CD4-positive, alpha-beta T cell treated with Interleukin-15 for 1 hour (primary cell): ENCODE data around the gene KCTD6.

Experiments used
- DNase-seq: peaks from one replicate; pipeline ENCODE4 v3.0.0-alpha.2; 2020

Gene KCTD6

GRCh38 chr3:58487140-58487886, 4.6 kb upstream of the KCTD6 start:
- DNase-seq, result peak; percentile 45

- no peak for DNase-seq
Observed at GRCh38 chr3:58488967-58489366, 2.9 kb upstream of the KCTD6 start.

- no peak for DNase-seq
Observed at GRCh38 chr3:58490860-58491501, 915 bp upstream of the KCTD6 start.

GRCh38 chr3:58492494-58492905, 604 bp downstream of the KCTD6 start:
- DNase-seq, result no peak

GRCh38 chr3:58494107-58494506, 2.2 kb downstream of the KCTD6 start:
- no peak for DNase-seq

- no peak for DNase-seq
Observed at GRCh38 chr3:58495101-58495500, 3.2 kb downstream of the KCTD6 start.

- no peak for DNase-seq
Observed at GRCh38 chr3:58496206-58496857, 4.4 kb downstream of the KCTD6 start.

- no peak for DNase-seq
Observed at GRCh38 chr3:58497097-58497496, 5.2 kb downstream of the KCTD6 start.

- no peak for DNase-seq
Observed at GRCh38 chr3:58502872-58503271, 11.0 kb downstream of the KCTD6 start.

GRCh38 chr3:58507356-58508078, 15.6 kb downstream of the KCTD6 start:
- no peak for DNase-seq

GRCh38 chr3:58508437-58508836, 16.5 kb downstream of the KCTD6 start:
- no peak for DNase-seq

GRCh38 chr3:58514405-58514804, 22.5 kb downstream of the KCTD6 start:
- DNase-seq, result no peak

- no peak for DNase-seq
Observed at GRCh38 chr3:58518291-58518789, 26.4 kb downstream of the KCTD6 start.

- DNase-seq, result no peak
Observed at GRCh38 chr3:58519668-58520402, 27.9 kb downstream of the KCTD6 start.

- DNase-seq, result no peak
Observed at GRCh38 chr3:58520403-58521335, 28.8 kb downstream of the KCTD6 start.

GRCh38 chr3:58521336-58521670, 29.4 kb downstream of the KCTD6 start:
- DNase-seq, result no peak

GRCh38 chr3:58521917-58522631, 30.2 kb downstream of the KCTD6 start:
- DNase-seq, result no peak

GRCh38 chr3:58522759-58523425, 31.0 kb downstream of the KCTD6 start:
- DNase-seq, result no peak

- DNase-seq, result no peak
Observed at GRCh38 chr3:58524326-58524888, 32.5 kb downstream of the KCTD6 start.

GRCh38 chr3:58526515-58526957, 34.6 kb downstream of the KCTD6 start:
- peak; percentile 64 for DNase-seq
